K562 (cell line): ENCODE data around the gene S100A10. TPM values are rescaled to one million over a fixed set of nuclear protein-coding genes. Genes with fewer than 3 reads are reported as not detected.

ENCODE experiments used
- ARID2 ChIP-seq: fragments of 450-650 bp; IDR thresholded peaks from 2 replicates; pipeline ENCODE4 v1.6.1; 2017; ENCODE audit warnings: antibody characterized with exemption, mild to moderate bottlenecking
- BRD9 ChIP-seq: fragments of 450-650 bp; IDR thresholded peaks from 2 replicates; pipeline ENCODE4 v1.6.1; 2018; ENCODE audit warnings: low read depth; ENCODE audit not compliant: partially characterized antibody
- CCNT2 ChIP-seq: IDR thresholded peaks from 2 replicates; pipeline ENCODE4 v1.6.1; 2011; ENCODE audit warnings: borderline replicate concordance, low read depth, mild to moderate bottlenecking, moderate library complexity, mixed read lengths, low read length; ENCODE audit not compliant: insufficient read length; ENCODE audit errors: extremely low read depth
- CEBPG ChIP-seq, 3 experiments: fragments of 200-800 bp in 1 of 3; sonication (Bioruptor generic) in 1 of 3; sonication (generic) in 1 of 3; formaldehyde crosslinking in 1 of 3; IDR thresholded peaks in 2 of 3; conservative IDR thresholded peaks in 1 of 3; 2 replicates each; pipeline versions ENCODE4 v1.6.1 to v1.8.0; 2016 to 2022; ENCODE audit warnings: missing compliant biosample characterization in 2 of 3, missing genetic modification characterization in 2 of 3, mild to moderate bottlenecking in 1 of 3, missing genetic modification reagents in 1 of 3
- COPS2 ChIP-seq: fragments of 450-650 bp; conservative IDR thresholded peaks from 2 replicates; pipeline ENCODE4 v1.6.1; 2016; ENCODE audit warnings: mild to moderate bottlenecking, moderate library complexity
- EHMT2 ChIP-seq: fragments of 450-650 bp; IDR thresholded peaks from 2 replicates; pipeline ENCODE4 v1.6.1; 2018; ENCODE audit warnings: antibody characterized with exemption
- ESRRB ChIP-seq: fragments of 250-450 bp; sonication (Bioruptor Pico); IDR thresholded peaks from 2 replicates; pipeline ENCODE4 v1.5.0; 2020; ENCODE audit warnings: mild to moderate bottlenecking, moderate library complexity, borderline replicate concordance
- ETS1 ChIP-seq: conservative IDR thresholded peaks from 2 replicates; pipeline ENCODE4 v1.6.1; 2011; ENCODE audit warnings: low read depth, mild to moderate bottlenecking, low read length; ENCODE audit not compliant: control insufficient read depth
- FOSL1 ChIP-seq: fragments of 200-800 bp; sonication (Bioruptor generic); conservative IDR thresholded peaks from 2 replicates; pipeline ENCODE4 v1.6.1; 2016; ENCODE audit warnings: missing genetic modification characterization, missing compliant biosample characterization
- HDAC1 ChIP-seq, 2 experiments: fragments of 450-650 bp; IDR thresholded peaks; 2 replicates each; pipeline ENCODE4 v1.6.1; 2016 to 2017; ENCODE audit warnings: inconsistent platforms in 1 of 2, mild to moderate bottlenecking in 1 of 2, moderate library complexity in 1 of 2
- HDAC6 ChIP-seq: IDR thresholded peaks from 2 replicates; pipeline ENCODE4 v1.6.1; 2012; ENCODE audit warnings: low read depth, mild to moderate bottlenecking, control low read depth, inconsistent platforms, low read length, moderate library complexity
- KAT8 ChIP-seq: fragments of 450-650 bp; IDR thresholded peaks from 2 replicates; pipeline ENCODE4 v1.6.1; 2016; ENCODE audit warnings: low read depth, mild to moderate bottlenecking
- NFYB ChIP-seq: IDR thresholded peaks from 2 replicates; pipeline ENCODE4 v1.6.1; 2011; ENCODE audit warnings: mild to moderate bottlenecking, moderate library complexity; ENCODE audit not compliant: insufficient read length; ENCODE audit errors: extremely low read depth
- POLR2B ChIP-seq: fragments of 450-650 bp; IDR thresholded peaks from 2 replicates; pipeline ENCODE4 v1.6.1; 2018; ENCODE audit warnings: low read depth; ENCODE audit not compliant: partially characterized antibody
- RBFOX2 ChIP-seq: fragments of 200-400 bp; formaldehyde crosslinking; IDR thresholded peaks from 2 replicates; pipeline ENCODE4 v1.6.1; 2017; ENCODE audit warnings: low read depth, mild to moderate bottlenecking, low read length, moderate library complexity
- RBM22 ChIP-seq: fragments of 200-400 bp; formaldehyde crosslinking; IDR thresholded peaks from 2 replicates; pipeline ENCODE4 v1.6.1; 2018; ENCODE audit warnings: low read length, low read depth; ENCODE audit not compliant: poor library complexity, severe bottlenecking
- RBM34 ChIP-seq: fragments of 200-400 bp; formaldehyde crosslinking; IDR thresholded peaks from 2 replicates; pipeline ENCODE4 v1.6.1; 2018; ENCODE audit warnings: low read length, borderline replicate concordance; ENCODE audit not compliant: insufficient read depth
- ZBTB17 ChIP-seq: fragments of 450-650 bp; formaldehyde crosslinking; IDR thresholded peaks from 2 replicates; pipeline ENCODE4 v1.4.0; 2020; ENCODE audit warnings: mild to moderate bottlenecking
- ZNF707 ChIP-seq: fragments of 250-450 bp; sonication (Bioruptor Pico); conservative IDR thresholded peaks from 2 replicates; pipeline ENCODE4 v1.8.0; 2022; ENCODE audit warnings: inconsistent platforms, mild to moderate bottlenecking, moderate library complexity
- polyA plus RNA-seq, 8 experiments: library from polyadenylated mRNA; depleted of rRNA in 4 of 8; stranded (reverse) in 5 of 8; unstranded in 3 of 8; fragments of >200 nt; fragmentation: Nextera tagmentation in 2 of 8; fragmentation: Illumina TruSeq in 1 of 8; extraction: Ambion mirVana in 2 of 8; extraction: Trizol in 1 of 8; gene quantifications; 2 replicates each; pipeline versions ENCODE4 v1.2.1 to v1.2.3, GENCODE V29; 2011 to 2014; ENCODE audit warnings: inconsistent platforms in 1 of 8, missing spikeins in 1 of 8
- total RNA-seq, 7 experiments: library from RNA; depleted of rRNA in 6 of 7; stranded (reverse); fragments of >200 nt in 6 of 7; fragmentation: Illumina TruSeq in 2 of 7; extraction: Trizol in 2 of 7; gene quantifications; 2 replicates each; pipeline versions ENCODE4 v1.2.1 to v1.2.3, GENCODE V29; 2011 to 2021; ENCODE audit warnings: low replicate concordance in 1 of 7

S100A10 gene
- total and polyA plus RNA-seq, 9 of the 15 experiments (the other 6 are each of a cell fraction or from before 2014, with no cell fraction given) = 0.32 to 1.6 (median 0.50) TPM; not detected in 3

DNA sequence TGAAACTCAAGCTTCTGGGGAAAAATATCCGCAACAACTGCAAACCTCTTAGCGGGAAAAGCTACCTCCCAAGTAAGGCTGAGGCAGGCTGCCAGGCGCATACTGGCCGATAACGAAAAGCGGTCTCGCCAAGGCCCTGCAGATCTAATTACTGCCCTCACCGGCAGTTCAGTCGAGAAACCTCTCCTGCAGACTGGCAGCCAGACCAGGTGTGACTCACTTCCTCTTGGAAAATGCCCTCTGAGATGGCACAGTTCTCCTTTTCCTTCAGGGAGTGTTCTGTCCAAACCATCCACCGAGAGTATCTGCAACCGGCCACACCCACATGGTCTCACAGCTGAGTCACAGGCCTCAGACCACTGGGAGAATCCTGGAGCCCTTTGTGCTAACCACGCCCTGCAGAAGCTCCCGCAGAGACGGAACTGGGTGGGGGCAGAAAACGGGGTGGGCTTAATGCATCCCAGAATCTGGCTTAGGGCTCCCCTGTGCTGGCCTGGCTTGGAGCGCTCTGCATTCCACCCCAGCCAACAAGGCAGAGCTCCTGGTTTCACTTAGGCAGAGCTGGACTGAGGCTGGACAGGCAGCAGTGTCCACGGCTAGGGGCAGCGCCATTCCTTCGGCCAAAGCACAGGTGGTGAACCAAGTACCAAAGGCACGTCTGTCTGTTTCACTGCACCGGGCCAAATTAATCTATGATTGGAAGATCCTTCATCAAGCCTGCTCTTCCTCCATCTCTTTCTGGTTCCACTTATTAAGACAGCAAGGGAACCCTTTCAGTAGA lies 1.2 kb downstream of the S100A10 start (continued):
- no peak for TF ChIP-seq RBM34
- no peak for TF ChIP-seq CCNT2
- no peak for TF ChIP-seq EHMT2
- no peak for TF ChIP-seq RBFOX2
- TF ChIP-seq ZNF707 (CRISPR knock-in tag) = no peak
- no peak for TF ChIP-seq ESRRB (CRISPR knock-in tag)
- TF ChIP-seq ETS1 = no peak
- no peak for TF ChIP-seq COPS2
- 0 out of 4 replicates have a peak, but pooled peaks of 1 of the 2 experiments have one; percentile 30 for TF ChIP-seq HDAC1 (IDR thresholded peaks at IDR 0.05)
- no peak for TF ChIP-seq CEBPG (CRISPR knock-in tag; IDR thresholded peaks at IDR 0.05)
- no peak for TF ChIP-seq CEBPG (tag; conservative IDR thresholded peaks at IDR 0.05 in 1 of 2, IDR thresholded peaks at IDR 0.05 in 1 of 2)
- no peak for TF ChIP-seq POLR2B
- peak; percentile 60 for TF ChIP-seq FOSL1 (tag)
- TF ChIP-seq ZBTB17 (CRISPR knock-in tag) = no peak
- no peak for TF ChIP-seq KAT8
- TF ChIP-seq NFYB = no peak
- TF ChIP-seq RBM22 = no peak
- no peak for TF ChIP-seq ARID2
- no peak for TF ChIP-seq BRD9
- TF ChIP-seq HDAC6 = no peak
